ENCODE measurements around the gene PGA3.
"Not testable (repeated sequence)": the region's sequence is repeated elsewhere in the genome, so short reads cannot be mapped to it uniquely, and the experiment has no call there.

PGA3 gene

GRCh38 chr11:61172356-61172755 lies 31.0 kb upstream of the PGA3 start:
- DNase-seq = no peak

- no peak for DNase-seq
Observed at GRCh38 chr11:61172888-61173287, 30.4 kb upstream of the PGA3 start.

GRCh38 chr11:61173456-61173855 lies 29.9 kb upstream of the PGA3 start:
- DNase-seq = no peak

- DNase-seq = no peak
Observed at GRCh38 chr11:61174273-61174672, 29.0 kb upstream of the PGA3 start.

- DNase-seq = no peak
Observed at GRCh38 chr11:61174949-61175348, 28.4 kb upstream of the PGA3 start.

GRCh38 chr11:61176446-61176845 lies 26.9 kb upstream of the PGA3 start:
- no peak for DNase-seq

- DNase-seq = not testable (repeated sequence)
Observed at GRCh38 chr11:61180205-61180604, 23.1 kb upstream of the PGA3 start.

GRCh38 chr11:61181489-61181888 lies 21.8 kb upstream of the PGA3 start:
- DNase-seq = no peak

- no peak for DNase-seq
Observed at GRCh38 chr11:61183645-61184044, 19.7 kb upstream of the PGA3 start.

- no peak for DNase-seq
Observed at GRCh38 chr11:61186504-61186903, 16.8 kb upstream of the PGA3 start.

GRCh38 chr11:61187505-61188130 lies 15.7 kb upstream of the PGA3 start:
- peak; percentile 52 for DNase-seq

GRCh38 chr11:61189933-61190332 lies 13.4 kb upstream of the PGA3 start:
- no peak for DNase-seq

- DNase-seq = no peak
Observed at GRCh38 chr11:61193596-61193995, 9.7 kb upstream of the PGA3 start.

- DNase-seq = no peak
Observed at GRCh38 chr11:61194169-61194671, 9.1 kb upstream of the PGA3 start.

- no peak for DNase-seq
Observed at GRCh38 chr11:61194981-61195695, 8.2 kb upstream of the PGA3 start.

GRCh38 chr11:61195719-61196118 lies 7.6 kb upstream of the PGA3 start:
- DNase-seq = no peak

- no peak for DNase-seq
Observed at GRCh38 chr11:61198361-61198760, 5.0 kb upstream of the PGA3 start.

- no peak for DNase-seq
Observed at GRCh38 chr11:61198948-61199523, 4.3 kb upstream of the PGA3 start.

- no peak for DNase-seq
Observed at GRCh38 chr11:61201476-61201875, 1.8 kb upstream of the PGA3 start.

GRCh38 chr11:61203873-61204272 lies 558 bp downstream of the PGA3 start:
- not testable (repeated sequence) for DNase-seq

GRCh38 chr11:61204502-61205059 lies 1.3 kb downstream of the PGA3 start:
- not testable (repeated sequence) for DNase-seq

- DNase-seq = not testable (repeated sequence)
Observed at GRCh38 chr11:61207636-61208310, 4.5 kb downstream of the PGA3 start.

- DNase-seq = not testable (repeated sequence)
Observed at GRCh38 chr11:61210629-61211028, 7.3 kb downstream of the PGA3 start.
